ENCODE data around the gene SCML2.
"Not testable (repeated sequence)": the region's sequence is repeated elsewhere in the genome, so short reads cannot be mapped to it uniquely, and the experiment has no call there.

DNA sequence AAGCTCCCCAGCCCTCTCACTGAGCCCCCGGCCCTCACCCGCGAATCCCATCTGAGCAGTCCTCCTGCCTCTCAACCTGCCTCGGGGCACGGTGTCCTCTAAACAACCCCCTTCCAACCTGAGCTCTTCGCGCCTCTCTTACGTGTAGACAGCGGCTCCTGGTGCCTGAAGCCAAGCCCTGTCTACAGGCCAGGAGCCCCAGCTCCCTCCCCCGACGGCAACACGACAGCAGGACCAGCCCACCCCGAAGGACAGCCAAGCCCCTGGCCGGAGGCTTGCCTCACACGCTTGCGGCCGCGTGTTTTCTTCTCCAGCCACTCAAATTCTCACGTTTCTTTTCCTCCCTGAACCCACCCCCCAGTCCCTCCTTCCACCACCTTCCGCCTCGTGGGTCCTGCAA is 124.8 kb downstream of the SCML2 start:
- not testable (repeated sequence) for TF ChIP-seq CTCF (IDR thresholded peaks at IDR 0.05); POLR2AphosphoS5 (IDR thresholded peaks at IDR 0.05; ENCODE audit: insufficient read depth in 1 of 2, low read depth in 1 of 2)
